Activated CD4-positive, alpha-beta T cell treated with anti-CD3 and anti-CD28 coated beads, Interleukin-2, Interleukin-6, amounts not matched to agents 100 ng/mL and 50 ng/mL, durations not matched to agents 16 hours and 8 hours (primary cell): ENCODE results near the gene ZNF383.
"Not testable (repeated sequence)": the region's sequence is repeated elsewhere in the genome, so short reads cannot be mapped to it uniquely, and the experiment has no call there.

Experiments used
- DNase-seq: peaks from one replicate; pipeline ENCODE4 v3.0.0-alpha.2; 2020

Gene ZNF383

GRCh38 chr19:37217775-37218591 lies at the start of gene ZNF383:
TSS of gene ZNF383 (plus strand) at chr19:37218214. CDS start at chr19:37230454, 12,240 bp downstream.
- peak; percentile 91 for DNase-seq

GRCh38 chr19:37172368-37173366 lies 45.3 kb upstream of the ZNF383 start, which contains the start of gene ZNF585A:
TSS of gene ZNF585A (minus strand) at chr19:37172695. CDS start at chr19:37169910, 2,785 bp downstream.
- peak; percentile 91 for DNase-seq

DNA sequence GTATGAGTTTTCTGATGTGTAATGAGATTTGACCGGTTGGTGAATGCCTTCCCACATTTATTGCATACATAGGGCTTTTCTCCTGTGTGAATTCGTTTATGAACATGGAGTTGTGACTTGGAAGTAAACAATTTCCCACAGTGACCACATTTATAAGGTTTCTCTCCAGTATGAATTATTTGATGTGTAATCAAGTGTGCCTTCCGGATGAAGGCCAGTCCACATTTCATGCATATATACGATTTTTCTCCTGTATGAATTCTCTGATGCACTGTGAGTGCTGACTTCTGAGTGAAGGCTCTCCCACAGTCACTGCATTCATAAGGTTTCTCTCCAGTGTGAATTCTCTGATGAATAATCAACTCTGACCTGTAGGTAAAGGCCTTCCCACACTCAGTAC lies 31.9 kb upstream of the ZNF383 start:
- not testable (repeated sequence) for DNase-seq

DNA sequence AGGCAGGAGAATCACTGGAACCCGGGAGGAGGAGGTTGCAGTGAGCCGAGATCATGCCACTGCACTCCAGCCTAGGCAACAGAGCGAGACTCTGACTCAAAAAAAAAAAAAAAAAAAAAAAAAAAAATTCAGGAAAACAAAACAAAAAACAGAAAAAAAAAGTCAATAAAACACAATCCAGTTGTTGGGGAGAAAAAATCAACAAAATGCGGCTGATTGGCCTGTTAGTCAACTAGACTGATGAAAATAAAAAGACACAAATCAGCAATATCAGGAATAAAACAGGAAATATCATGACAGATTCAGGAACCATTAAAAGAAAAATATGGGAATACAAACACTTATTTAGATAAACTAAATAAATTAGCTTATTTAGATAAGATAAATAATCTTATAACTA lies 22.8 kb upstream of the ZNF383 start:
- not testable (repeated sequence) for DNase-seq

DNA sequence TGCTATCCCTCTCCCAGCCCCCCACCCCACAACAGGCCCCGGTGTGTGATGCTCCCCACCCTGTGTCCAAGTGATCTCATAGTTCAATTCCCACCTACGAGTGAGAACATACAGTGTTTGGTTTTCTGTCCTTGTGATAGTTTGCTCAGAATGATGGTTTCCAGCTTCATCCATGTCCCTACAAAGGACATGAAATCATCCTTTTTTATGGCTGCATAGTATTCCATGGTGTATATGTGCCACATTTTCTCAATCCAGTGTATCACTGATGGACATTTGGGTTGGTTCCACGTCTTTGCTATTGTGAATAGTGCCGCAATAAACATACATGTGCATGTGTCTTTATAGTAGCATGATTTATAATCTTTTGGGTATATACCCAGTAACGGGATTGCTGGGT lies 20.9 kb upstream of the ZNF383 start:
- DNase-seq: not testable (repeated sequence)

GRCh38 chr19:37197768-37198167 lies 20.2 kb upstream of the ZNF383 start:
- no peak for DNase-seq

- no peak for DNase-seq
These were observed 587 bp upstream of the ZNF383 start for GRCh38 chr19:37217480-37217774.

GRCh38 chr19:37218592-37218935 lies 550 bp downstream of the ZNF383 start:
- DNase-seq: no peak

DNA sequence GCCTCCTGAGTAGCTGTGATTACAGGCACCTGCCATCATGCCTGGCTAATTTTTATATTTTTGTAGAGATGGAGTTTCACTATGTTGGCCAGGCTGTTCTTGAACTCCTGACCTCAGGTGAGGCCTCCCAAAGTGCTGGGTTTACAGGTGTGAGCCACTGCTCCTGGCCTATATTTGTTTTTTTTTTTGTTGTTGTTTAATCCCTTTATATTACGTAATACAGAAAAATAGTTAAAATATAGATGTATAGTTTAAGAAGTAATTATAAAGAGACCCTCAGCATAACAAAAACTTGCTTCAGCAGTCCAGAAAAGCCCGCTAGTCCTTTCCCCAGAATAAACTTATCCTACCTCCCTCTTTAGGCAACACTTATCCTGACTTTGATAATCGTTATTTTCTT lies 2.4 kb downstream of the ZNF383 start:
- DNase-seq: no peak

- no peak for DNase-seq
These were observed 3.1 kb downstream of the ZNF383 start for GRCh38 chr19:37221136-37221535.

- no peak for DNase-seq
These were observed 8.2 kb downstream of the ZNF383 start for GRCh38 chr19:37226248-37226647.

- peak; percentile 26 for DNase-seq
These were observed 10.0 kb downstream of the ZNF383 start for GRCh38 chr19:37227996-37228395.

GRCh38 chr19:37243206-37243632 lies 25.2 kb downstream of the ZNF383 start:
- no peak for DNase-seq

DNA sequence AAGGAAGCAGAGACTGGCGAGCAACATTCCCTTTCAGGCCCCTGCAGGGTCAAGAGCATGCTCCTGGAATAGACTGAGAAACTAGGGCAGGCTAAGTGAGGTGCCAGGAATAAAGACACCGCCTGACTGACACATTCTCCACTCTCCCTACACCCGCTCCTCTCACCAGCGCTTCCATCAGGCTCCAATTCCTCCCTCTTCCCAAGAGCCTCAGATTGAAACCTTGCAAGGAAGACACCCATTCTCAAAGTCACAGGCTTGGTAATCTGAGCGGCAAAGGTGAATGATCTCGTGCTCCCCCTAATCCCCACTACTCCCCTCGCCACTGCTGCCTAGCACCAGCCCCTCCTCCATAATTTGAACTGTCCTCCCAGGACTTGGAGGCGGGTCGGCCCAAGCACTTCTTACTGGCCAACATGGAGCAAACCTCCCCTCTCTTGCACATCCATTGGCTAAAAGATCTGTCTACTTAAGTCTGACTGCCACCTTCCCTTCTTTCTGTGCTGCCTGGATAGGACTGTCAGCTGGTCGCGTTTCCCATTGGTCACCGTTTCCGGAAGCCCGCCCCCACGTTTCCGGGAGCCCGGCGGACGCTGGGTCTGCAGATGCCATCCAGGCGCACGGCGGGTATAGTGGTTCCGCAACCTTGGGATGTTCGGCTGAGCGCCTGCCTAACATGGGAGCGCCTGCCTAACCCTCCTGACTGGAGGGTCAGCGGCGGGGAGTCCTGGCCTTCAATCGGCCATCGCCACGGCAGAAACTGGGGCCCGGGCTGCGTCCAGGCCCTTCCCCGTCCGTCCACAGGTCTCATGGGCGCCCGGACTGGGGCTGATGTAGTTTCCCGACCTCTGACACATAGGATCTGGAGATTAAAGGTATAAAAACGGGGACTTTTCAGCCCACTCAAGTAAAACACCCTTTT lies 33.6 kb downstream of the ZNF383 start:
- DNase-seq: peak; percentile 58

- not testable (repeated sequence) for DNase-seq
These were observed 45.0 kb downstream of the ZNF383 start for GRCh38 chr19:37263028-37263427.

GRCh38 chr19:37267005-37267404 lies 49.0 kb downstream of the ZNF383 start:
- DNase-seq: not testable (repeated sequence)

- not testable (repeated sequence) for DNase-seq
These were observed 49.7 kb downstream of the ZNF383 start for GRCh38 chr19:37267755-37268154.

GRCh38 chr19:37280656-37281055 lies 62.6 kb downstream of the ZNF383 start:
- not testable (repeated sequence) for DNase-seq

DNA sequence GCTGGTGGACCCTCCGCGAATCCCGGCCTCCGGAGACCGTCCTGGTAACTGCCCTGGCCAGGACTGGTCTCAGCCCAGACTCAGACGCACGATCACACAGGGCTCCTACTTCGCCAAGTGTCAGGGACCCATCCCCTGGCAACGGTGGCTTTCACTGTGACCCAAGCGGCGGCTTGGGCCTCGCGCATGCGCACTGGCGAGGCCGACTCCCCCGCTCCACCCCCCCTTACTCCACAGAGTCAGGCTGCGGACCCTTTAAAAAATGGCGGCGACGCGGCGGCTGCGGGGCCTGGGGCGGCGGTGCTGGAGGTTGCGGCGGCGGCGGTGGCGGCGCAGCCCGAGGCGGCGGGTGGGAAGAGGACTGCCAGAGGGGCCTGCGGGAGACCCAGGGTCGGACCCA lies 66.0 kb downstream of the ZNF383 start:
- not testable (repeated sequence) for DNase-seq

GRCh38 chr19:37289229-37289628 lies 71.2 kb downstream of the ZNF383 start:
- DNase-seq: not testable (repeated sequence)

DNA sequence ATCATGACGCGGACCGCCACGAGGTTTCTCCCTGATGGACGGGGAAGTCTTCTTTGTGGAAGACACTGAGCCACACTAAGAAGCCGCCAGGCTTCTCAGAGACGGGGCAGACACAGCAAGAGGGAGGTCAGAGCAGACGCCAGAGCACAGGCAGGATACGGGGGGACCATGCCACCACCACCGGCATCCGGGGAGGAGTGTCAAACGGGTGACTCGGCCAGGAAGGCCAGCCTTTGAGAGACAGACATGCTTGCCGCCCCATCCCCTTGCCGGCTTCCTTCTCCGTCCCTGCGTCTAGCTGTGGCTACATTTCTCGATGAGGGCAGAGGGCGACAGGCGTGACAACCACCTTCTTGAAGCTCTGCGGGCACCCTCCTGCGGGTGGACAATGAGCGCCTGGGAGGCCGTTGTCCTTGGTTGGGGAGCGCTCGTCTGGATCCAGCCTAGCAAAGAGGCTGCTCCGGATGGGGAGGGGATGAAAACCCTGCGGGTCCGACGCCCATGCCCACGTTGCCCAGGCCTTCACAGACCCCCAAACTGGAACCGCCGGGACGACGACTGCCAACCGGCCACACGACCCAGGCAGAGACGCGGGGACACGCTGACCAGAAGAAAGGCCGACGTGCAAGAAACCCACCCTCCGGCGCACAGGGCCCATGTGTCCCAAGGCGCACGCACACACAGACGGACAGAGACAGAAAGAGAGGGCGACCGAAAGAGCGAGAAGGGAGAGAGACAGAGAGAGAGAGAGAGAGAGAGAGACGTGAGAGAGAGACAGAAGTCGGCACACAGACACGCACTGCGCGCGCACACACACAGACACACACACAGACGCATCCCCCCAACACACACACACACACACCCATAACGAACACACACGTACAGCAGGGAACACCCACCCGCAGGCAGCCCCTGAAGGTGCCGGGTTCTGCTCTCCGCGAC lies 75.3 kb downstream of the ZNF383 start:
- peak; percentile 13 for DNase-seq
